CD4-positive, alpha-beta memory T cell (primary cell): ENCODE measurements around the gene DTX1. TPM values are rescaled to one million over a fixed set of nuclear protein-coding genes. Genes with fewer than 3 reads are reported as not detected.

ENCODE experiments used
- CTCF ChIA-PET: fragments of 350-600 bp; sonication (Branson Sonifier 250); formaldehyde crosslinking; loops from one replicate; lab custom pipeline; 2021; ENCODE audit warnings: inconsistent platforms; ENCODE audit not compliant: partially characterized antibody; lab: Charles Lee
- POLR2A ChIA-PET: fragments of 350-600 bp; sonication (Branson Sonifier 250); formaldehyde crosslinking; loops from one replicate; lab custom pipeline; 2021; ENCODE audit not compliant: partially characterized antibody; lab: Charles Lee
- DNase-seq, 5 donors: peaks; one replicate each; pipeline versions ENCODE4 v3.0.0 to v3.0.0-alpha.2; 2020 to 2022; ENCODE audit warnings: mixed read lengths in 1 of 5
- H3K27ac ChIP-seq: one replicate; pipeline ENCODE4 v1.7.0; 2013; ENCODE audit warnings: low read depth, low read length
- H3K27me3 ChIP-seq: 2 replicates; pipeline ENCODE4 v1.7.0; 2013; ENCODE audit warnings: mild to moderate bottlenecking, low read length, moderate library complexity; ENCODE audit not compliant: insufficient read depth
- H3K36me3 ChIP-seq: 2 replicates; pipeline ENCODE4 v1.7.0; 2013; ENCODE audit warnings: mild to moderate bottlenecking, low read length, moderate library complexity; ENCODE audit not compliant: insufficient read depth
- H3K4me1 ChIP-seq: 2 replicates; pipeline ENCODE4 v1.7.0; 2013; ENCODE audit warnings: mild to moderate bottlenecking, low read length, moderate library complexity; ENCODE audit not compliant: insufficient read depth
- H3K4me3 ChIP-seq, 2 donors: one replicate each; pipeline ENCODE4 v1.7.0; 2013; ENCODE audit warnings: low read length in 2 of 2, mild to moderate bottlenecking in 1 of 2
- H3K9me3 ChIP-seq, 2 donors: one replicate each; pipeline ENCODE4 v1.7.0; 2013; ENCODE audit warnings: low read length in 2 of 2, control low read depth in 1 of 2; ENCODE audit not compliant: control insufficient read depth in 1 of 2
- H3K27ac Mint-ChIP-seq, 7 donors: one replicate each; pipeline ENCODE4 v1.8.0; 2020 to 2021; ENCODE audit warnings: mixed read lengths in 7 of 7, mild to moderate bottlenecking in 6 of 7, inconsistent platforms in 3 of 7, moderate library complexity in 3 of 7
- H3K27me3 Mint-ChIP-seq, 2 donors: one replicate each; pipeline ENCODE4 v1.8.0; 2020 to 2021; ENCODE audit warnings: mixed read lengths in 2 of 2
- H3K36me3 Mint-ChIP-seq, 2 donors: one replicate each; pipeline ENCODE4 v1.8.0; 2020 to 2021; ENCODE audit warnings: mixed read lengths in 2 of 2, inconsistent platforms in 1 of 2, mild to moderate bottlenecking in 1 of 2
- H3K4me1 Mint-ChIP-seq, 4 donors: one replicate each; pipeline ENCODE4 v1.8.0; 2020 to 2021; ENCODE audit warnings: mixed read lengths in 4 of 4, mild to moderate bottlenecking in 1 of 4
- H3K4me3 Mint-ChIP-seq, 8 donors: one replicate each; pipeline ENCODE4 v1.8.0; 2020 to 2021; ENCODE audit warnings: mixed read lengths in 8 of 8, mild to moderate bottlenecking in 7 of 8, moderate library complexity in 6 of 8, inconsistent platforms in 3 of 8
- H3K9me3 Mint-ChIP-seq, 8 donors: one replicate each; pipeline ENCODE4 v1.8.0; 2020 to 2021; ENCODE audit warnings: mixed read lengths in 8 of 8, mild to moderate bottlenecking in 5 of 8, inconsistent platforms in 3 of 8, moderate library complexity in 1 of 8
- intact Hi-C: fragments of 100-400 bp; cut with micrococcal nuclease; formaldehyde crosslinking; loops from one replicate; pipeline ENCODE4 v1.15.1; 2023
- polyA plus RNA-seq, 2 donors: library from polyadenylated mRNA; unstranded; fragments of 300-500 nt; fragmentation: Illumina TruSeq; gene quantifications; one replicate each; pipeline ENCODE4 v1.2.3, GENCODE V29; 2021
- total RNA-seq, 2 experiments: library from RNA; stranded (reverse); gene quantifications; one replicate each; pipeline ENCODE4 v1.2.3, GENCODE V29; 2021

Gene DTX1
- total and polyA plus RNA-seq, 4 experiments from 2014 or later, result 0.30 to 7.5 (median 5.5) TPM

- Histone ChIP-seq H3K4me3 (no peak overlapping the region), H3K27me3 (no peaks in the 10 kb centered on the region), H3K4me1 (peaks cover 40% of the 10 kb centered on the region), H3K9me3 (no peaks in the 10 kb centered on the region), H3K36me3 (no peaks in the 10 kb centered on the region), H3K27ac (no peak overlapping the region)
- H3K27me3 Mint-ChIP-seq, result no peaks in the 10 kb centered on the region
- peak overlapping the region; percentile 41 to 71 (median 60) for H3K4me3 Mint-ChIP-seq
- no peak for DNase-seq
- no peaks in the 10 kb centered on the region for H3K9me3 Mint-ChIP-seq
- H3K4me1 Mint-ChIP-seq, result peaks cover 12 to 41% (median 31%) of the 10 kb centered on the region in 4 donors
- POLR2A ChIA-PET, result no interaction called here
- CTCF ChIA-PET, result interaction anchor here (1.2 to 2.5 kb wide), 2 partner anchors 44 to 119 kb away, joined by 3 to 11 read pairs; no protein-coding TSS in a partner anchor
- peak overlapping the region in 3 of 7 donors; percentile 24 to 48 (median 25) for H3K27ac Mint-ChIP-seq
- no peaks in the 10 kb centered on the region for H3K36me3 Mint-ChIP-seq
- intact Hi-C loops, result no loop called here
These were observed 1.5 kb upstream of the DTX1 start for GRCh38 chr12:113054948-113055486.

GRCh38 chr12:113055594-113056380 lies 743 bp upstream of the DTX1 start:
- DNase-seq, result no peak
- Histone ChIP-seq H3K4me1 (peaks cover 47% of the 10 kb centered on the region), H3K27me3 (no peaks in the 10 kb centered on the region), H3K9me3 (no peaks in the 10 kb centered on the region), H3K4me3 (peak overlapping the region; percentile 30 to 49), H3K36me3 (no peaks in the 10 kb centered on the region), H3K27ac (peak overlapping the region; percentile 56)
- H3K4me3 Mint-ChIP-seq, result peak overlapping the region; percentile 81 to 88 (median 84)
- CTCF ChIA-PET, result interaction anchor here (0.9 to 1.6 kb wide), 2 partner anchors 34 to 43 kb away, joined by 4 to 8 read pairs; no protein-coding TSS in a partner anchor
- POLR2A ChIA-PET, result interaction anchor here (0.6 to 1.4 kb wide), 3 partner anchors 31 to 125 kb away, joined by 3 to 4 read pairs (median 3); no protein-coding TSS in a partner anchor
- peak overlapping the region in 5 of 7 donors; percentile 64 to 85 (median 75) for H3K27ac Mint-ChIP-seq
- H3K9me3 Mint-ChIP-seq, result no peaks in the 10 kb centered on the region
- peaks cover 13 to 41% (median 31%) of the 10 kb centered on the region in 4 donors for H3K4me1 Mint-ChIP-seq
- no peaks in the 10 kb centered on the region for H3K27me3 Mint-ChIP-seq
- no peaks in the 10 kb centered on the region for H3K36me3 Mint-ChIP-seq
- intact Hi-C loops, result loop anchor here (2.0 kb wide), 1 partner anchor 33 kb away; no protein-coding TSS in a partner anchor

GRCh38 chr12:113056381-113056630 lies 224 bp upstream of the DTX1 start:
- Mint-ChIP-seq H3K4me1 (peaks cover 17 to 39% (median 32%) of the 10 kb centered on the region in 4 donors), H3K36me3 (no peaks in the 10 kb centered on the region), H3K27me3 (no peaks in the 10 kb centered on the region), H3K27ac (peak overlapping the region in 6 of 7 donors; percentile 57 to 85 (median 72)), H3K4me3 (peak overlapping the region; percentile 81 to 88 (median 84)), H3K9me3 (no peaks in the 10 kb centered on the region)
- peak overlapping the region; percentile 30 to 49 for H3K4me3 ChIP-seq
- peaks cover 53% of the 10 kb centered on the region for H3K4me1 ChIP-seq
- H3K27me3 ChIP-seq, result no peaks in the 10 kb centered on the region
- no peak for DNase-seq
- peak overlapping the region; percentile 56 for H3K27ac ChIP-seq
- intact Hi-C loops, result loop anchor here (2.0 kb wide), 1 partner anchor 32 kb away; no protein-coding TSS in a partner anchor
- ChIA-PET CTCF (interaction anchor here (0.9 to 1.6 kb wide), 2 partner anchors 34 to 42 kb away, joined by 4 to 8 read pairs; no protein-coding TSS in a partner anchor), POLR2A (interaction anchor here (0.6 to 1.4 kb wide), 3 partner anchors 31 to 125 kb away, joined by 3 to 4 read pairs (median 3); no protein-coding TSS in a partner anchor)
- no peaks in the 10 kb centered on the region for H3K36me3 ChIP-seq
- H3K9me3 ChIP-seq, result no peaks in the 10 kb centered on the region

- Histone ChIP-seq H3K4me3 (peak overlapping the region; percentile 23 to 49), H3K27ac (peak overlapping the region; percentile 56), H3K27me3 (no peaks in the 10 kb centered on the region), H3K9me3 (no peaks in the 10 kb centered on the region), H3K36me3 (no peaks in the 10 kb centered on the region), H3K4me1 (peaks cover 54% of the 10 kb centered on the region)
- Mint-ChIP-seq H3K9me3 (no peaks in the 10 kb centered on the region), H3K36me3 (no peaks in the 10 kb centered on the region), H3K4me3 (peak overlapping the region in 4 of 8 donors; percentile 70 to 83 (median 76)), H3K4me1 (peaks cover 19 to 36% (median 27%) of the 10 kb centered on the region in 4 donors), H3K27me3 (no peaks in the 10 kb centered on the region), H3K27ac (peak overlapping the region in 5 of 7 donors; percentile 53 to 83 (median 74))
- DNase-seq, result no peak
- intact Hi-C loops, result loop anchor here (2.0 kb wide), 1 partner anchor 31 kb away; no protein-coding TSS in a partner anchor
- ChIA-PET POLR2A (interaction anchor here (0.6 to 1.5 kb wide), 5 partner anchors 32 to 160 kb away, joined by 3 to 4 read pairs (median 3); partner anchors contain the start of genes DDX54 and OAS3), CTCF (interaction anchor here (1.0 to 1.9 kb wide), 2 partner anchors 35 to 116 kb away, joined by 3 to 9 read pairs; no protein-coding TSS in a partner anchor)
These were observed 1.3 kb downstream of the DTX1 start for GRCh38 chr12:113057565-113058485.

- H3K36me3 Mint-ChIP-seq, result no peaks in the 10 kb centered on the region
- CTCF ChIA-PET, result interaction anchor here (1.0 to 1.9 kb wide), 2 partner anchors 34 to 115 kb away, joined by 3 to 9 read pairs; no protein-coding TSS in a partner anchor
- H3K9me3 ChIP-seq, result no peaks in the 10 kb centered on the region
- H3K9me3 Mint-ChIP-seq, result no peaks in the 10 kb centered on the region
- no peaks in the 10 kb centered on the region for H3K27me3 ChIP-seq
- peaks cover 57% of the 10 kb centered on the region for H3K4me1 ChIP-seq
- H3K27ac Mint-ChIP-seq, result peak overlapping the region in 1 of 7 donors; percentile 83
- H3K27me3 Mint-ChIP-seq, result no peaks in the 10 kb centered on the region
- no peaks in the 10 kb centered on the region for H3K36me3 ChIP-seq
- peaks cover 19 to 34% (median 25%) of the 10 kb centered on the region in 4 donors for H3K4me1 Mint-ChIP-seq
- H3K4me3 Mint-ChIP-seq, result no peak overlapping the region
- POLR2A ChIA-PET, result interaction anchor here (0.9 to 1.5 kb wide), 3 partner anchors 31 to 161 kb away, joined by 3 read pairs; partner anchors contain the start of gene DDX54
- no peak overlapping the region for H3K27ac ChIP-seq
- intact Hi-C loops, result no loop called here
- DNase-seq, result no peak
- H3K4me3 ChIP-seq, result no peak overlapping the region
These were observed 2.0 kb downstream of the DTX1 start for GRCh38 chr12:113058553-113058952.

- intact Hi-C loops, result no loop called here
These were observed 2.6 kb downstream of the DTX1 start for GRCh38 chr12:113059071-113059595.

More at GRCh38 chr12:113059071-113059595, 2.6 kb downstream of the DTX1 start:
- POLR2A ChIA-PET, result interaction anchor here (1.5 kb wide), 1 partner anchor 126 kb away, joined by 3 read pairs; the partner anchor contains the start of gene DDX54
- Mint-ChIP-seq H3K27ac (no peak overlapping the region), H3K4me1 (peaks cover 19 to 35% (median 25%) of the 10 kb centered on the region in 4 donors), H3K36me3 (no peaks in the 10 kb centered on the region), H3K9me3 (no peaks in the 10 kb centered on the region), H3K27me3 (no peaks in the 10 kb centered on the region), H3K4me3 (no peak overlapping the region)
- Histone ChIP-seq H3K4me3 (no peak overlapping the region), H3K36me3 (no peaks in the 10 kb centered on the region), H3K9me3 (no peaks in the 10 kb centered on the region), H3K27me3 (no peaks in the 10 kb centered on the region), H3K27ac (no peak overlapping the region), H3K4me1 (peaks cover 62% of the 10 kb centered on the region)
- no peak for DNase-seq
- CTCF ChIA-PET, result interaction anchor here (1.0 to 1.9 kb wide), 2 partner anchors 33 to 115 kb away, joined by 3 to 9 read pairs; no protein-coding TSS in a partner anchor
